GM18870 (cell line): ENCODE results near the gene TRABD.

Experiments used
- ATAC-seq: cut with Tn5 transposase; IDR thresholded peaks from one replicate; pipeline ENCODE4 v1.9.1; 2021; ENCODE audit warnings: moderate library complexity; ENCODE audit not compliant: unreplicated experiment

Gene TRABD

DNA sequence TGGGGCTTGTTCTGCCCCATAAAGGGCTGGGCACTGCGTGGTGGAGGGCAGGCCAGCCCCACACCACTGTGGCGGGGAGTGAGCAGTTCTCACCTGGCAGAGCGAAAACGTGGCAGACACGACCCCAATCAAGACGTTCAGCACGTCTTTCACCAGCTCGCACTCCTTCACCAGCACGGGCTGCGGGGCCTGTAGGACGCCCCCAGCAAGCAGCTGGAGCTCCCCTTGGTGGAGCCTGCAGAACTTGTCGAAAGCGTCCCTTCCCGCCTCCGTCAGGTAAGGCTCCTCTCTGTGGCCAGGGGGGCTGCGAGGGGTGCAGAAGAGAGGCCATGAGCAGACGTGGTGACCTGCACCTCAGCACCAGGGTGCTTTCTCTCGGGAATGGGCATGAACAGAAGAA is 47.5 kb downstream of the TRABD start:
- ATAC-seq = no peak

GRCh38 chr22:50236731-50237409 is 51.2 kb downstream of the TRABD start:
- no peak for ATAC-seq

- ATAC-seq = no peak
These were observed 53.0 kb downstream of the TRABD start for GRCh38 chr22:50238755-50239154.

GRCh38 chr22:50242406-50242949 is 56.8 kb downstream of the TRABD start:
- ATAC-seq = no peak

- ATAC-seq = no peak
These were observed 58.1 kb downstream of the TRABD start for GRCh38 chr22:50243685-50244419.

GRCh38 chr22:50244420-50245213 is 58.9 kb downstream of the TRABD start, which contains the start of gene TUBGCP6:
TSS of gene TUBGCP6 (minus strand) at chr22:50245023. CDS start at chr22:50244459, 564 bp downstream.
- no peak for ATAC-seq

GRCh38 chr22:50245214-50246072 is 59.7 kb downstream of the TRABD start:
- no peak for ATAC-seq

DNA sequence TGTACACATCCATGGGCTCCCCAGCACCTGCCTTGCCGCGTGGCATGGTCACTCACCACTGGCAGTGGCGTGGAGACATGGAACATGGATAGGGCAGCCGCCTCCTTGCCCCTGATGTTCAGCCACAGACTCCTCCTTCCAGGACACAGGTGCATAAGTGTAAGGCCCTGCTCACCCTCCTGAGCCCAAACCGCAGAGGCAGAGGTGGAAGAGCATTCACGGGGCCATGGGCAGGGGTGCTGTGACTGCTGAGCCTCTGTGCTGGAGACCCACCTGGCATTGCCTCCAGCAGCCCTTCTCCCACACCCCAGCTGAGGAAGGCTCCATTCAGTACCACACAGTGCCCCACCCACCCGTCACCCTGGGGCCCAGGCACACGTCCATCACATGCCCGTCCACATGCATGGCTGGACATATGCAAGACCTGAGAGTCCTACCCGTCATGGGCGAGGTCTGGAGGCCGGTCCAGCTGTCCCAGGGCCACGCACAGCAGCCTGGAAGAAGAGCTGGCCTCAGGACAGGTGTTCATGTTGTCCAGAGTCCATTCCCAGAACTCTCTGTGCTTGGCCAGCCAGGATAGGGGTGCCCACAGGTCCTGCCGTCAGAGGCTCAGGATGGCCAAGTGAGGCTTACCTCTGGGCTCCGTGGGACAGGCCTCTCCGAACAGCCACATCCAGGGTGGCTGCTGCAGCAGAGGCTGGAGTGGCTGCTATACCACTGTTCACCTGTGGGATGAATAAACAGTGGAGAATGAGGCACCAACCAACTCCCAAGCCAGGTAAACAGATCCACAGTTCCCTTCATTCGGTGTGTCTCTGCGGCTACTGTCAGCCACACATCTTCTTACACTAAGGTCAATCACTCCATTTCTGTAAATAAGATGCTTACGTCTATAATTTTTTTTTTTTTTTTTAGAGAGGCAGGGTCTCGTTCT is 60.8 kb downstream of the TRABD start:
- no peak for ATAC-seq

- no peak for ATAC-seq
These were observed 62.0 kb downstream of the TRABD start for GRCh38 chr22:50247748-50248147.

GRCh38 chr22:50248196-50249081 is 62.7 kb downstream of the TRABD start:
- no peak for ATAC-seq
